GM12878 (cell line): ENCODE data around the gene TIMM17A. TPM values are rescaled to one million over a fixed set of nuclear protein-coding genes. Genes with fewer than 3 reads are reported as not detected.

Experiments
- ATF3 ChIP-seq: IDR thresholded peaks from 2 replicates; pipeline ENCODE4 v1.6.1; 2011; ENCODE audit warnings: low read depth, mild to moderate bottlenecking, low read length, moderate library complexity, borderline replicate concordance; ENCODE audit errors: extremely low read depth
- E2F4 ChIP-seq: IDR thresholded peaks from 2 replicates; pipeline ENCODE4 v1.6.1; 2012; ENCODE audit warnings: low read depth, low read length, improper control_type of control experiment
- ETV6 ChIP-seq, 2 experiments: fragments of 450-650 bp in 1 of 2; IDR thresholded peaks in 1 of 2; conservative IDR thresholded peaks in 1 of 2; 2 replicates each; pipeline ENCODE4 v1.6.1; 2014; ENCODE audit warnings: antibody characterized with exemption in 1 of 2, borderline replicate concordance in 1 of 2, low read depth in 1 of 2, mild to moderate bottlenecking in 1 of 2, moderate library complexity in 1 of 2
- IRF4 ChIP-seq: IDR thresholded peaks from 2 replicates; pipeline ENCODE4 v1.6.1; 2011; ENCODE audit warnings: low read depth, low read length
- NR2C2 ChIP-seq: IDR thresholded peaks from 2 replicates; pipeline ENCODE4 v1.6.1; 2011; ENCODE audit warnings: borderline replicate concordance, low read depth; ENCODE audit not compliant: control insufficient read depth, insufficient read length
- PML ChIP-seq: IDR thresholded peaks from 2 replicates; pipeline ENCODE4 v1.6.1; 2012; ENCODE audit warnings: low read length, inconsistent platforms
- SREBF1 ChIP-seq: IDR thresholded peaks from 2 replicates; pipeline ENCODE4 v1.6.1; 2012; ENCODE audit warnings: mild to moderate bottlenecking, low read length
- USF1 ChIP-seq: IDR thresholded peaks from 2 replicates; pipeline ENCODE4 v1.6.1; 2011; ENCODE audit warnings: borderline replicate concordance, low read depth, mild to moderate bottlenecking, moderate library complexity, mixed read lengths, low read length; ENCODE audit not compliant: insufficient read depth; ENCODE audit errors: extremely low read length
- ZBTB40 ChIP-seq: fragments of 450-650 bp; IDR thresholded peaks from 2 replicates; pipeline ENCODE4 v1.6.1; 2016; ENCODE audit warnings: mild to moderate bottlenecking, moderate library complexity, borderline replicate concordance
- polyA plus RNA-seq, 11 experiments: library from polyadenylated mRNA; depleted of rRNA in 4 of 11; unstranded in 6 of 11; stranded (reverse) in 5 of 11; fragments of >200 nt; fragmentation: Nextera tagmentation in 4 of 11; fragmentation: Illumina TruSeq in 1 of 11; extraction: Ambion mirVana in 4 of 11; extraction: Trizol in 1 of 11; gene quantifications; 1 replicate in 1 of 11; 2 replicates in 10 of 11; pipeline versions ENCODE4 v1.2.1 to v1.2.3, GENCODE V29; 2011 to 2016; ENCODE audit warnings: inconsistent platforms in 2 of 11, missing spikeins in 2 of 11, low read depth in 1 of 11
- total RNA-seq, 4 experiments: library from RNA; depleted of rRNA in 3 of 4; stranded (reverse); fragments of >200 nt in 3 of 4; fragmentation: Illumina TruSeq in 1 of 4; extraction: Trizol in 1 of 4; gene quantifications; 2 replicates each; pipeline versions ENCODE4 v1.2.1 to v1.2.3, GENCODE V29; 2013 to 2021

TIMM17A gene
- total and polyA plus RNA-seq, 10 of the 15 experiments (the other 5 are each of a cell fraction or from before 2014, with no cell fraction given) = 68.6 to 357 (median 92.4) TPM

GRCh38 chr1:202013603-202014002, 58.3 kb downstream of the TIMM17A start (continued):
- TF ChIP-seq NR2C2 = no peak
- no peak for TF ChIP-seq IRF4
- no peak for TF ChIP-seq E2F4
- TF ChIP-seq USF1 = no peak
- no peak for TF ChIP-seq ATF3
- no peak for TF ChIP-seq ZBTB40
- no peak for TF ChIP-seq ETV6 (conservative IDR thresholded peaks at IDR 0.05 in 1 of 2, IDR thresholded peaks at IDR 0.05 in 1 of 2; ENCODE audit: borderline replicate concordance in 1 of 2, low read depth in 1 of 2)
- TF ChIP-seq SREBF1 = no peak
- no peak for TF ChIP-seq PML
